Skeletal muscle tissue (tissue), 4 donors: ENCODE measurements around the gene CLEC17A. TPM values are rescaled to one million over a fixed set of nuclear protein-coding genes. Genes with fewer than 3 reads are reported as not detected.
"Not testable (repeated sequence)": the region's sequence is repeated elsewhere in the genome, so short reads cannot be mapped to it uniquely, and the experiment has no call there.

ENCODE experiments used
- H3K27ac ChIP-seq: one replicate; pipeline ENCODE4 v1.7.0; 2013; ENCODE audit warnings: mild to moderate bottlenecking, low read depth, low read length, inconsistent platforms
- H3K27me3 ChIP-seq, 3 donors: one replicate each; pipeline ENCODE4 v1.7.0; 2013; ENCODE audit warnings: low read length in 3 of 3; ENCODE audit not compliant: control insufficient read depth in 3 of 3, insufficient read depth in 3 of 3
- H3K36me3 ChIP-seq, 3 donors: one replicate each; pipeline ENCODE4 v1.7.0; 2013; ENCODE audit warnings: low read length in 3 of 3; ENCODE audit not compliant: control insufficient read depth in 3 of 3, insufficient read depth in 3 of 3
- H3K4me1 ChIP-seq, 3 donors: one replicate each; pipeline ENCODE4 v1.7.0; 2013; ENCODE audit warnings: low read length in 3 of 3, mild to moderate bottlenecking in 3 of 3; ENCODE audit not compliant: control insufficient read depth in 3 of 3, insufficient read depth in 3 of 3
- H3K4me3 ChIP-seq, 3 donors: one replicate each; pipeline ENCODE4 v1.7.0; 2013; ENCODE audit warnings: low read length in 3 of 3
- H3K9ac ChIP-seq, 3 donors: one replicate each; pipeline ENCODE4 v1.7.0; 2013; ENCODE audit warnings: low read length in 3 of 3, mild to moderate bottlenecking in 3 of 3, moderate library complexity in 2 of 3, low read depth in 1 of 3
- H3K9me3 ChIP-seq, 3 donors: one replicate each; pipeline ENCODE4 v1.7.0; 2013; ENCODE audit warnings: low read length in 3 of 3; ENCODE audit not compliant: control insufficient read depth in 3 of 3
- total RNA-seq: library from RNA; depleted of rRNA; stranded (reverse); fragments of >200 nt; gene quantifications from one replicate; pipeline ENCODE4 v1.2.3, GENCODE V29; 2014
- donor health status: Osteomylitis.

The CLEC17A gene
- total RNA-seq, 1 donor from 2014 or later = 0.52 TPM

- Histone ChIP-seq H3K4me1 (peaks cover 40 to 52% (median 45%) of the 10 kb centered on the region in 3 donors), H3K36me3 (peaks cover 21 to 27% (median 23%) of the 10 kb centered on the region in 3 donors)
- not testable (repeated sequence) for H3K9ac ChIP-seq, H3K4me3 ChIP-seq, H3K27ac ChIP-seq, H3K9me3 ChIP-seq, H3K27me3 ChIP-seq
Observed at GRCh38 chr19:14564652-14565297, 18.1 kb upstream of the CLEC17A start.

GRCh38 chr19:14565298-14565679, 17.6 kb upstream of the CLEC17A start:
- Histone ChIP-seq H3K9me3 (no peaks in the 10 kb centered on the region), H3K4me3 (no peak overlapping the region), H3K4me1 (peaks cover 35 to 48% (median 41%) of the 10 kb centered on the region in 3 donors), H3K27me3 (no peaks in the 10 kb centered on the region), H3K27ac (no peak overlapping the region), H3K9ac (no peak overlapping the region), H3K36me3 (peaks cover 21 to 27% (median 23%) of the 10 kb centered on the region in 3 donors)

DNA sequence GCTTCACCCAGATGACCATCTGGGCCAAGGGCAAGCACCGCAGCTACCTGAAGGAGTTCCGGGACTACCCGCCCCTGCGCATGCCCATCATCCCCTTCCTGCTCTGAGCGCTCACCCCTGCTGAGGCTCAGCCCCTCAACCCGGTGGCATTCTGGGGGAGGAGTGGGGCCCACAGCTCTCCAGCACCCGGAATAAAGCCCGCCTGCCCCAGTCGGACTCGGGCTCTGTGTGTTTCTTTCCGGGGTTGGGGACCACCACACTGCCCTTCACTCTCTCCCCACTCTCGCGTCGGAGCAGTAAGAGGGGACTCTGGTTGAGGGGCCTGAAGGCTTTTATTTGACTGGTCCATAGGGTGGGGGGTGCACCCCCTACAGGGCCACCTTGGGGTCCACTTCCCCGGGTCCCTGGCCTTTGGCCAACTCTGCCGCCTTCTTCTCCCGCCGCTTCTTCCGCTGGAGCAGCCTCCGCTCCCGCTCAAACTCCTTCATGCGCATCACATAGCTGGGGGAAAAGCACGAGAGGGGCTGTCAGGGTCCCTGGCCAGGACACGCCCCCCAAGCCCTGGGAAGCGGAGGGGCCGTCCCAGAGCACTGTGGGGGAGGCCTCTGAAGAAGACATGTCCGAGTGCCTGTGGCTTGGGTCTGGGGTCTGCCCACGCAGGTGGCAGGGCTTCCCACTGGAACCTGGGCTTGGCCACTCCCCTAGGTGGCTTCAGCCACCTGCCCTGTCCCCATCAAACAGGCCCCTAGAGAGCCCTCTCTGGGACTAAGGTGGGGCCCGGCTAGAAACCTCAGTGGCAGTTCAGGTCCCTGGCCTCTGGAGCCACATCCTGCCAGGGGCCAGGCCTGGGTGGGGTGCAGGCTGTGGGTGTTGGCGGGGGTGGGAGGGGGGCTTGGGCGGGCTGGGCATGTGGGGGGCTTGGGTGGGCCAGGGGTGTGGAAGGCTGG, 16.8 kb upstream of the CLEC17A start:
- peaks cover 34 to 48% (median 41%) of the 10 kb centered on the region in 3 donors for H3K4me1 ChIP-seq
- no peaks in the 10 kb centered on the region for H3K27me3 ChIP-seq
- no peak overlapping the region for H3K9ac ChIP-seq
- H3K4me3 ChIP-seq = no peak overlapping the region
- no peak overlapping the region for H3K27ac ChIP-seq
- H3K9me3 ChIP-seq = no peaks in the 10 kb centered on the region
- H3K36me3 ChIP-seq = peaks cover 21 to 27% (median 23%) of the 10 kb centered on the region in 3 donors

DNA sequence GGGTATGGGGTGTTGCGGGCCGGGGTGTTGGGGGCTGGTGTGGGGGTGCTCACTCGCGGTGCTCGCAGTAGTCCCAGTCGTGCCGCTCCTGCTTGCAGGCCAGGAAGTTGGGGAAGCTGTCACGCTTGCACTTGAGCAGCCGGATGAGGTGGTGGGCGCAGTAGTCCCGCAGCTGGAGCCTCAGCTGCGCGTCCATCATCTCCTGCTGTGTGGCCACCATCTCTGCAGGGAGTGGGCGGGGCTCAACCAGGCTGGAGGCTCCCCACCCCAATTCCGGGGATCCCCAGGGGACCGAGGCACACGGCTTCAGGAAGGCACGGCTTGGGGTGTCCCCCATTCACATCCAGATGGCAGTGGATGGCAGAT, 16.2 kb upstream of the CLEC17A start:
- Histone ChIP-seq H3K4me1 (peaks cover 31 to 48% (median 37%) of the 10 kb centered on the region in 3 donors), H3K9me3 (no peaks in the 10 kb centered on the region), H3K27me3 (no peaks in the 10 kb centered on the region), H3K4me3 (no peak overlapping the region), H3K27ac (no peak overlapping the region), H3K36me3 (peaks cover 21 to 27% (median 23%) of the 10 kb centered on the region in 3 donors), H3K9ac (peak overlapping the region in 1 of 3 donors; percentile 4)

- Histone ChIP-seq H3K36me3 (peaks cover 21 to 27% (median 23%) of the 10 kb centered on the region in 3 donors), H3K27ac (no peak overlapping the region), H3K4me3 (no peak overlapping the region), H3K9me3 (no peaks in the 10 kb centered on the region), H3K27me3 (no peaks in the 10 kb centered on the region), H3K4me1 (peaks cover 27 to 44% (median 34%) of the 10 kb centered on the region in 3 donors), H3K9ac (peak overlapping the region in 1 of 3 donors; percentile 4)
Observed at GRCh38 chr19:14567079-14567478, 15.8 kb upstream of the CLEC17A start.

DNA sequence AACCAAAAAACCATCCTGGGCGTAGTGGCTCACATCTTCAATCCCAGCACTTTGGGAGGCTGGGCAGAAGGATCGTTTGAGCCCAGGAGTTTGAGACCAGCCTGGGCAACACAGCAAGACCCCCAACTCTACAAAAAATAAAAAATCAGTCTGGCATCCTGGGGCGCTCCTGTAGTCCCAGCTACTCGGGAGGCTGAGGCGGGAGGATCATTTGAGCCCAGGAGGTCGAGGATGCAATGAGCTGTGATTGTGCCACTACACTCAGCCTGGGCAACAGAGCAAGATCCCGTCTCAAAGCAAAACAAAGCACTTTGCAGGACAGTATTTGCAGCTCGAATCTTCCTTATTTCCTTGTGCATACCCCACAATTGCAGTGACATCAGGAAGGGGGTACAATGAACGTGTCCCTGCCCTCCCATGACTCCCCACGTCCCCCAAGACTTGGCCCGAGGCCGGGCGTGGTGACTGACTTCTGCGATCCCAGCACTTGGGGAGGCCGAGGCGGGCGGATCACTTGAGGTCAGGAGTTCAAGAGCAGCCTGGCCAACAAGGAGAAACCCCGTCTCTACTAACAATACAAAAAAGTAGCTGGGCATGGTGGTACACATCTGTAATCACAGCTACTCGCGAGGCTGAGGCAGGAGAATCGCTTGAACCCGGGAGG, 11.9 kb upstream of the CLEC17A start:
- Histone ChIP-seq H3K36me3 (peaks cover 14 to 16% (median 14%) of the 10 kb centered on the region in 3 donors), H3K27me3 (no peaks in the 10 kb centered on the region), H3K4me1 (peaks cover 21 to 22% (median 21%) of the 10 kb centered on the region in 3 donors), H3K9me3 (no peaks in the 10 kb centered on the region), H3K4me3 (peak overlapping the region; percentile 91 to 99 (median 96)), H3K9ac (peak overlapping the region; percentile 87 to 99 (median 97)), H3K27ac (peak overlapping the region; percentile 56)

DNA sequence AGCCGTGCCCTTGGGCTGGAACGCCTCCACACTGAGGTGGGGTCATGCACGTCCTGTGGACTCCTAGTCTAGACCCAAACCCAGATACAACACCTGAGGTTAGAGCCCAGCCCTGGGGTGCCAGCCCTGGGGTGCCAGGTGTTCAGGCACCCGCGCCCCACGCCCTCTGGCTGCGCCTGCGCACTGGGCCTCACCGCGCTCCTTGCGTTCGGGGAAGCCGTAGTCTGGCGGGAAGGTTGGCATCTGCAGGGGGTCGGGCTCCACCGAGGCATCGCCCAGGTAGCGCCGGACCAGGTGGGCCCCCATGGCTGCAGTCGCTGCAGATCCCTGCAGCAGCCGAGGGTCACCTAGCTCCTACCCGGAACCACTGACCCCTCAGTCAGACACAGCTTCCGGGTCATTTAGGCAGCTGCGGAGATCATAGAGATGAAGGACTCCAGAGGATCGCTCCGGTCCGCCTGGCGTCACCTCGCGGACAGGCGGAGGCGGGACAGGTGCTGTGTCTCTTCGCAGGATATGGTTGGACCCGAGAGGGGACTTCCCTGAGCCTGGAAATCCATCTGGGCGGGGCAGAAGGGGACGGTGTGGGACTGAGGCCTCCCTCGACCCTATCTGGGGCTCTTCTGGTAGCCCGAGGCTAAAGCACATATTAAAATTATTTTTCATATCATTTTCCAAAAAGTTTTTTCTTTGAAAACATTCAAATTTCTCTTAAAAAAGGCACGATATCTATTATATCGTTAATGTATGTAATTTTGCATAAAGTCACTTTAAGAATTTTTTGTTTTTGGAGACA, 11.0 kb upstream of the CLEC17A start, which contains the start of gene NDUFB7:
Gene NDUFB7, minus strand, starts transcription at position 372 of the 796 bp plus-strand sequence. Its CDS starts 66 bp downstream, at position 306.
- Histone ChIP-seq H3K27me3 (no peaks in the 10 kb centered on the region), H3K4me3 (peak within 1 kb of the TSS; percentile 91 to 99 (median 96)), H3K4me1 (peaks cover 21 to 22% (median 21%) of the 10 kb centered on the region in 3 donors), H3K9me3 (no peaks in the 10 kb centered on the region), H3K9ac (peak within 1 kb of the TSS; percentile 87 to 99 (median 97)), H3K36me3 (peaks cover 11 to 13% (median 11%) of the 10 kb centered on the region in 3 donors), H3K27ac (peak within 1 kb of the TSS; percentile 56)

DNA sequence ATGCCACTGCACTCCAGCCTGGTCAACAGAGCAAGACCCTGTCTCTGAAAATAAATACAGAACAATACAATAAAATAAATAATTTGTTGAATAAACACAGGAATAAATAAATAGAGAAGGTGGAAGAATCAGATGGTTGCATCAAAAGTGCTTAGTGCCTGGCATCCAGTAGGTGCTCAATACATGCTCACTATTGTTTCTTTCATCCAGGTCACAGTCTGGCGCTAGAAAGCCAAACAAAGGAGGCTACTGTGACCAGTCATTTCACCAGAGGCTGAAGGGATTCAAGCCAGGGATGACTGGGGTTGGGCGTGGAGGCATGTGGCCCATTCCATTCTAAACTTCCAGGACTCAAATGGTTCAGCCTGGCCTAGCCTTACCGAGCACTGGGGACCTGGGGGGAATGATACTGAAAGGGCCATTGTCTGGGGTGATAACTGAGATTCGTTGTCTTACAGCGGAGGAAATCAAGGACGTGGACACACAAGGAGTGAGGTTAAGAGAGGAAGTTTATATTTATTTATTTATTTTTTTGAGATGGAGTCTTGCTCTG, 7.4 kb upstream of the CLEC17A start:
- no peaks in the 10 kb centered on the region for H3K27me3 ChIP-seq
- H3K36me3 ChIP-seq = no peaks in the 10 kb centered on the region
- H3K27ac ChIP-seq = no peak overlapping the region
- no peaks in the 10 kb centered on the region for H3K9me3 ChIP-seq
- no peak overlapping the region for H3K4me3 ChIP-seq
- no peak overlapping the region for H3K9ac ChIP-seq
- peaks cover 11 to 12% (median 12%) of the 10 kb centered on the region in 3 donors for H3K4me1 ChIP-seq

DNA sequence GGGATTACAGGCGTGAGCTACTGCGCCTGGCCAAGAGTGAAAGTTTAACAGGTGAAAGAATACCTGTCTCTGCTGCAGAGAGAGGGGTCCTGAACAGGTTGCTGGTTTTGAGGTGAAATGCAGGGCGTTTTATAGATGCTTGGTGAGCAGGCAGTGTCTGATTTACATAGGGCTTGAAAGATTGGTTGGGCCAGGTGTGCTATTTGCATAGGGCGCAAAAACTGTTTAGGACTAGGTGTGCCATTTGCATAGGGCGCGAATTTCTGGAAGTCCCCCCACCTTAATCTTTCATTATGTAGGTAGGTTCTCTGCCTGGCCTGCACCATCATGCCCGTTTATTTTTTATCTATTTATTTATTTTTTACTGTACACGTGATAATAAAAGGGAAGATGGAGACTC, 6.5 kb upstream of the CLEC17A start:
- no peak overlapping the region for H3K4me3 ChIP-seq
- H3K9me3 ChIP-seq = no peaks in the 10 kb centered on the region
- H3K36me3 ChIP-seq = no peaks in the 10 kb centered on the region
- H3K9ac ChIP-seq = no peak overlapping the region
- no peaks in the 10 kb centered on the region for H3K27me3 ChIP-seq
- no peak overlapping the region for H3K27ac ChIP-seq
- peaks cover 3 to 4% (median 3%) of the 10 kb centered on the region in 3 donors for H3K4me1 ChIP-seq
